A549 (cell line): ENCODE results near the gene B3GALT4. TPM values are rescaled to one million over a fixed set of nuclear protein-coding genes. Genes with fewer than 3 reads are reported as not detected.

ENCODE experiments used
- ATAC-seq, 2 experiments: fragments of 200-7000 bp in 1 of 2; fragments of >200 bp in 1 of 2; cut with Nextera tagmentation in 1 of 2; cut with Tn5 transposase in 1 of 2; 3 replicates each; pipeline versions ENCODE4 v1.8.0 to v1.9.1; 2018 to 2020; ENCODE audit warnings: mild to moderate bottlenecking in 1 of 2, moderate library complexity in 1 of 2
- CTCF ChIA-PET: fragments of 300-600 bp; sonication (Branson Sonifier 250); formaldehyde crosslinking; extraction: SDS; loops from one replicate; lab custom pipeline; 2021; ENCODE audit warnings: antibody characterized with exemption, inconsistent platforms; lab: Yijun Ruan, JAX
- POLR2A ChIA-PET: fragments of 350-600 bp; formaldehyde crosslinking; extraction: SDS; loops from one replicate; lab custom pipeline; 2021; ENCODE audit warnings: antibody characterized with exemption, inconsistent platforms; lab: Yijun Ruan, JAX
- DNase-seq, 2 experiments: peaks; one replicate each; pipeline versions ENCODE4 v3.0.0 to v3.0.0-alpha.2; 2011 to 2016; ENCODE audit warnings: low read depth in 1 of 2, low spot score in 1 of 2
- FAIRE-seq: peaks from 2 replicates; lab custom pipeline; 2011; peaks lifted over from hg19 to GRCh38; lab: Jason Lieb, UNC
- H3K27ac ChIP-seq, 2 experiments: fragments of >200 bp; sonication (Bioruptor Twin); formaldehyde crosslinking; 3 replicates each; pipeline ENCODE4 v1.5.1; 2016 to 2017
- H3K4me1 ChIP-seq: fragments of >200 bp; sonication (Bioruptor Twin); formaldehyde crosslinking; 3 replicates; pipeline ENCODE4 v1.6.1; 2016
- H3K4me2 ChIP-seq: fragments of >200 bp; sonication (Bioruptor Twin); formaldehyde crosslinking; 3 replicates; pipeline ENCODE4 v1.6.1; 2016
- H3K4me3 ChIP-seq: fragments of >200 bp; sonication (Bioruptor Twin); formaldehyde crosslinking; 3 replicates; pipeline ENCODE4 v1.5.1; 2016
- H3K9me3 ChIP-seq: fragments of >200 bp; sonication (Bioruptor Twin); formaldehyde crosslinking; 3 replicates; pipeline ENCODE4 v1.6.1; 2016
- BCL3 ChIP-seq: fragments of >200 bp; sonication (Bioruptor Twin); formaldehyde crosslinking; IDR thresholded peaks from 3 replicates; pipeline ENCODE4 v1.6.1; 2016
- CBX2 ChIP-seq: fragments of 200-600 bp; sonication (generic); IDR thresholded peaks from 2 replicates; pipeline ENCODE4 v1.6.1; 2016; ENCODE audit warnings: low read depth, mild to moderate bottlenecking, borderline replicate concordance
- CEBPB ChIP-seq, 2 experiments: fragments of >200 bp in 1 of 2; sonication (Bioruptor Twin) in 1 of 2; formaldehyde crosslinking in 1 of 2; IDR thresholded peaks; 2 replicates each; pipeline ENCODE4 v1.6.1; 2012 to 2016
- CHD4 ChIP-seq: fragments of 200-600 bp; sonication (generic); IDR thresholded peaks from 2 replicates; pipeline ENCODE4 v1.6.1; 2016; ENCODE audit warnings: antibody characterized with exemption, mild to moderate bottlenecking, borderline replicate concordance
- EHF ChIP-seq: fragments of 250-450 bp; sonication (Bioruptor Pico); IDR thresholded peaks from 2 replicates; pipeline ENCODE4 v1.5.0; 2020; ENCODE audit warnings: mild to moderate bottlenecking
- EHMT2 ChIP-seq: fragments of 200-600 bp; sonication (generic); IDR thresholded peaks from 2 replicates; pipeline ENCODE4 v1.6.1; 2016; ENCODE audit warnings: antibody characterized with exemption, low read depth, mild to moderate bottlenecking, moderate library complexity
- ESRRA ChIP-seq: fragments of 150-350 bp; IDR thresholded peaks from 2 replicates; pipeline ENCODE4 v1.6.1; 2014; ENCODE audit warnings: mild to moderate bottlenecking, low read length, borderline replicate concordance
- HEYL ChIP-seq: fragments of 250-450 bp; sonication (Bioruptor Pico); IDR thresholded peaks from 2 replicates; pipeline ENCODE4 v1.8.0; 2021; ENCODE audit warnings: mild to moderate bottlenecking, moderate library complexity
- HMGXB4 ChIP-seq: fragments of 250-450 bp; sonication (Bioruptor Pico); IDR thresholded peaks from 2 replicates; pipeline ENCODE4 v1.5.0; 2021; ENCODE audit warnings: mild to moderate bottlenecking, moderate library complexity, borderline replicate concordance
- KDM1A ChIP-seq: fragments of 200-600 bp; sonication (generic); IDR thresholded peaks from 2 replicates; pipeline ENCODE4 v1.6.1; 2016; ENCODE audit warnings: low read depth, mild to moderate bottlenecking
- MAZ ChIP-seq: fragments of 150-350 bp; IDR thresholded peaks from 2 replicates; pipeline ENCODE4 v1.6.1; 2014; ENCODE audit warnings: antibody characterized with exemption, low read depth, low read length, borderline replicate concordance
- RARB ChIP-seq: fragments of 250-450 bp; sonication (Bioruptor Pico); IDR thresholded peaks from 2 replicates; pipeline ENCODE4 v1.8.0; 2021; ENCODE audit warnings: mild to moderate bottlenecking, moderate library complexity
- RFX5 ChIP-seq: fragments of 450-650 bp; IDR thresholded peaks from 2 replicates; pipeline ENCODE4 v1.7.1; 2014; ENCODE audit warnings: antibody characterized with exemption, mild to moderate bottlenecking, moderate library complexity
- SREBF2 ChIP-seq: fragments of 450-650 bp; IDR thresholded peaks from 2 replicates; pipeline ENCODE4 v1.6.1; 2014; ENCODE audit warnings: mild to moderate bottlenecking, moderate library complexity
- TFCP2L1 ChIP-seq: fragments of 250-450 bp; sonication (Bioruptor Pico); IDR thresholded peaks from 2 replicates; pipeline ENCODE4 v1.5.0; 2021; ENCODE audit warnings: mild to moderate bottlenecking
- TP53 ChIP-seq: fragments of 250-450 bp; sonication (Bioruptor Pico); IDR thresholded peaks from 2 replicates; pipeline ENCODE4 v1.5.0; 2021; ENCODE audit warnings: mild to moderate bottlenecking, moderate library complexity
- ZC3H11A ChIP-seq: fragments of 450-650 bp; IDR thresholded peaks from 2 replicates; pipeline ENCODE4 v1.6.1; 2014; ENCODE audit warnings: antibody characterized with exemption, mild to moderate bottlenecking
- ZFP36 ChIP-seq: fragments of 450-650 bp; IDR thresholded peaks from 2 replicates; pipeline ENCODE4 v1.6.1; 2014; ENCODE audit warnings: borderline replicate concordance; ENCODE audit not compliant: partially characterized antibody
- ZSCAN20 ChIP-seq: fragments of 250-450 bp; sonication (Bioruptor Pico); IDR thresholded peaks from 2 replicates; pipeline ENCODE4 v1.8.0; 2022; ENCODE audit warnings: mild to moderate bottlenecking, moderate library complexity
- WGBS: methylation state at CpG from one replicate; pipeline ENCODE4 v1.1.6; 2017; ENCODE audit errors: missing lambda C conversion rate; 5-methylcytosine and 5-hydroxymethylcytosine counted together
- polyA plus RNA-seq, 4 experiments: library from polyadenylated mRNA; depleted of rRNA in 3 of 4; stranded (reverse); fragments of >200 nt; fragmentation: RNase III in 1 of 4; extraction: RNeasy Plus Mini Kit Qiagen cat#74134 plus additional on column Dnase treatment in 1 of 4; gene quantifications; 2 replicates in 3 of 4; 3 replicates in 1 of 4; pipeline ENCODE4 v1.2.3, GENCODE V29; 2011 to 2017
- TF ChIP-seq, protein P1 (sequence below): fragments of >200 bp; sonication (Bioruptor Twin); formaldehyde crosslinking; IDR thresholded peaks from 2 replicates; pipeline ENCODE4 v1.6.1; 2016
- TF ChIP-seq, protein P2 (sequence below): IDR thresholded peaks from 2 replicates; pipeline ENCODE4 v1.6.1; 2012
- TF ChIP-seq, protein P3 (sequence below): fragments of 200-600 bp; sonication (generic); IDR thresholded peaks from 2 replicates; pipeline ENCODE4 v1.6.1; 2016; ENCODE audit warnings: antibody characterized with exemption, mild to moderate bottlenecking, moderate library complexity
- TF ChIP-seq, protein P4 (sequence below): IDR thresholded peaks from 2 replicates; pipeline ENCODE4 v1.6.1; 2012; ENCODE audit warnings: low read depth, borderline replicate concordance

Gene B3GALT4
- polyA plus RNA-seq, 2 of the 4 experiments (the other 2 are of a cell fraction), result 0.27 to 0.54 TPM

GRCh38 chr6:33319939-33320314, 43.0 kb downstream of the B3GALT4 start (continued):
- TF ChIP-seq, protein P1, sequence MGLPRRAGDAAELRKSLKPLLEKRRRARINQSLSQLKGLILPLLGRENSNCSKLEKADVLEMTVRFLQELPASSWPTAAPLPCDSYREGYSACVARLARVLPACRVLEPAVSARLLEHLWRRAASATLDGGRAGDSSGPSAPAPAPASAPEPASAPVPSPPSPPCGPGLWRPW, result no peak
- no peak for TF ChIP-seq TFCP2L1 (CRISPR knock-in tag)
- no peak for TF ChIP-seq ZC3H11A

DNA sequence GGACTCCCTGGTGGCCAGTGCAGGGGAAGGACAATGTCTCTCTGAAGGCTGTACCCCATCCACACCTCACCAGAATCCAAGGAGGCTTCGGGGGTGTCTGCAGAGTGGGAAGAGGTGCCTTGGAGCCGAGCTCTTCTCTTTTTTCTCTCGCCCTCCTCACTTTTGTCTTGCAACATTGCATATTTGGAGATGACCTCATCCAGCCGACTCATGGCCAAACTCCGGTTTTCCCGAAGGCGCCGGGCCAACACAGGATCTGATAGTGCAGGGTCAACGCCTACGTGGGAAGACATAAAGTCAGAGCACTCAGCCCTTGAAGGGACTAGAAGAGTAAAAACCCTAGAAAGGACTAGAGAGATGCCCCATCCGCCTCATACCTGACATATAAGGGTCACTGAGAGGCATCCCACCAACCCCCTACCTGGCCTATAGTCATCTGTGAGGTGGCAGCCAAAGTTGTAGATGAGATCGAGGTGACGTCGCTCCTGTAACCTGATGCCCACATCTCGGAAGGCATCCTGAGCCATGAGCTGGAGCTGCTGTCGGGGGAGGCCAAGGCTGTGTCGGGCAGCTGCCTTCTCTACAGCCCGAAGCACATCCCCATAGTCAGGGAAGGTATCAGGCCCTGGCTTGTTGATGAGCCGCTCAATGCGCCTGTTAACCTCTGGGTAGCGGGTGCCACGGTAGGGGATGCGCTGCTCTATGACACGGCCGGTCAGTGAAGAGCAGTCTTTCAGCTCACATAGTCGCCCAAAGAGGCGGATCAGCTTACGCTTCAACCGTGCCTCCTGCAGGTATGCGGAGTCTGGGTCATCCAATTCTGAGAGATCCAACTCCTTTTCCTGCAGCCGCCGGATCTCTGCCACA, 43.6 kb downstream of the B3GALT4 start:
- CTCF ChIA-PET, result interaction anchor here (1.0 to 1.1 kb wide), 3 partner anchors 20 to 98 kb away, joined by 3 to 5 read pairs (median 3); no protein-coding TSS in a partner anchor
- WGBS, result 73% methylated on average over 18 of the region's 32 CpGs

GRCh38 chr6:33321227-33321626, 44.3 kb downstream of the B3GALT4 start:
- ATAC-seq (no peak), DNase-seq (no peak), FAIRE-seq (no peak)
- Histone ChIP-seq H3K27ac (peak overlapping the region in 1 of 2 experiments; percentile 97; a peak in 3 of 6 replicates), H3K4me1 (peaks cover 39% of the 10 kb centered on the region), H3K4me2 (peak overlapping the region; percentile 98), H3K9me3 (no peaks in the 10 kb centered on the region), H3K4me3 (no peak overlapping the region)
- ChIA-PET CTCF (interaction anchor here (1.0 to 1.1 kb wide), 2 partner anchors 63 to 98 kb away, joined by 3 to 5 read pairs; no protein-coding TSS in a partner anchor), POLR2A (no interaction called here)
- 96% methylated on average over 8 of the region's 9 CpGs for WGBS
- no peak for TF ChIP-seq KDM1A
- no peak for TF ChIP-seq SREBF2
- TF ChIP-seq EHMT2, result no peak
- TF ChIP-seq ZSCAN20, result no peak
- no peak for TF ChIP-seq ESRRA
- no peak for TF ChIP-seq BCL3
- no peak for TF ChIP-seq CEBPB (IDR thresholded peaks at IDR 0.05)
- no peak for TF ChIP-seq TP53
- TF ChIP-seq ZFP36, result no peak
- no peak for TF ChIP-seq CHD4
- no peak for TF ChIP-seq RARB (CRISPR knock-in tag)
- TF ChIP-seq, protein P2, sequence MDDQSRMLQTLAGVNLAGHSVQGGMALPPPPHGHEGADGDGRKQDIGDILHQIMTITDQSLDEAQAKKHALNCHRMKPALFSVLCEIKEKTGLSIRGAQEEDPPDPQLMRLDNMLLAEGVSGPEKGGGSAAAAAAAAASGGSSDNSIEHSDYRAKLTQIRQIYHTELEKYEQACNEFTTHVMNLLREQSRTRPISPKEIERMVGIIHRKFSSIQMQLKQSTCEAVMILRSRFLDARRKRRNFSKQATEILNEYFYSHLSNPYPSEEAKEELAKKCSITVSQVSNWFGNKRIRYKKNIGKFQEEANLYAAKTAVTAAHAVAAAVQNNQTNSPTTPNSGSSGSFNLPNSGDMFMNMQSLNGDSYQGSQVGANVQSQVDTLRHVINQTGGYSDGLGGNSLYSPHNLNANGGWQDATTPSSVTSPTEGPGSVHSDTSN, result no peak

More for the DNA sequence above, 43.6 kb downstream of the B3GALT4 start:
- Histone ChIP-seq H3K9me3 (no peaks in the 10 kb centered on the region), H3K4me2 (peak overlapping the region; percentile 98; the same call in 1 of the 3 replicates), H3K27ac (no peak overlapping the region), H3K4me3 (no peak overlapping the region), H3K4me1 (peaks cover 39% of the 10 kb centered on the region)
- no peak for FAIRE-seq
- ATAC-seq, result no peak
- no peak for TF ChIP-seq EHF
- TF ChIP-seq EHMT2, result no peak
- TF ChIP-seq ZC3H11A, result no peak
- TF ChIP-seq HEYL (CRISPR knock-in tag), result no peak
- TF ChIP-seq, protein P3, sequence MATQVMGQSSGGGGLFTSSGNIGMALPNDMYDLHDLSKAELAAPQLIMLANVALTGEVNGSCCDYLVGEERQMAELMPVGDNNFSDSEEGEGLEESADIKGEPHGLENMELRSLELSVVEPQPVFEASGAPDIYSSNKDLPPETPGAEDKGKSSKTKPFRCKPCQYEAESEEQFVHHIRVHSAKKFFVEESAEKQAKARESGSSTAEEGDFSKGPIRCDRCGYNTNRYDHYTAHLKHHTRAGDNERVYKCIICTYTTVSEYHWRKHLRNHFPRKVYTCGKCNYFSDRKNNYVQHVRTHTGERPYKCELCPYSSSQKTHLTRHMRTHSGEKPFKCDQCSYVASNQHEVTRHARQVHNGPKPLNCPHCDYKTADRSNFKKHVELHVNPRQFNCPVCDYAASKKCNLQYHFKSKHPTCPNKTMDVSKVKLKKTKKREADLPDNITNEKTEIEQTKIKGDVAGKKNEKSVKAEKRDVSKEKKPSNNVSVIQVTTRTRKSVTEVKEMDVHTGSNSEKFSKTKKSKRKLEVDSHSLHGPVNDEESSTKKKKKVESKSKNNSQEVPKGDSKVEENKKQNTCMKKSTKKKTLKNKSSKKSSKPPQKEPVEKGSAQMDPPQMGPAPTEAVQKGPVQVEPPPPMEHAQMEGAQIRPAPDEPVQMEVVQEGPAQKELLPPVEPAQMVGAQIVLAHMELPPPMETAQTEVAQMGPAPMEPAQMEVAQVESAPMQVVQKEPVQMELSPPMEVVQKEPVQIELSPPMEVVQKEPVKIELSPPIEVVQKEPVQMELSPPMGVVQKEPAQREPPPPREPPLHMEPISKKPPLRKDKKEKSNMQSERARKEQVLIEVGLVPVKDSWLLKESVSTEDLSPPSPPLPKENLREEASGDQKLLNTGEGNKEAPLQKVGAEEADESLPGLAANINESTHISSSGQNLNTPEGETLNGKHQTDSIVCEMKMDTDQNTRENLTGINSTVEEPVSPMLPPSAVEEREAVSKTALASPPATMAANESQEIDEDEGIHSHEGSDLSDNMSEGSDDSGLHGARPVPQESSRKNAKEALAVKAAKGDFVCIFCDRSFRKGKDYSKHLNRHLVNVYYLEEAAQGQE, result no peak
- no peak for TF ChIP-seq ZSCAN20
- no peak for TF ChIP-seq RFX5
- TF ChIP-seq CBX2, result no peak
- no peak for TF ChIP-seq HMGXB4
- TF ChIP-seq MAZ, result no peak
- TF ChIP-seq, protein P4, sequence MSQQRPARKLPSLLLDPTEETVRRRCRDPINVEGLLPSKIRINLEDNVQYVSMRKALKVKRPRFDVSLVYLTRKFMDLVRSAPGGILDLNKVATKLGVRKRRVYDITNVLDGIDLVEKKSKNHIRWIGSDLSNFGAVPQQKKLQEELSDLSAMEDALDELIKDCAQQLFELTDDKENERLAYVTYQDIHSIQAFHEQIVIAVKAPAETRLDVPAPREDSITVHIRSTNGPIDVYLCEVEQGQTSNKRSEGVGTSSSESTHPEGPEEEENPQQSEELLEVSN, result no peak
- TF ChIP-seq SREBF2, result no peak
- POLR2A ChIA-PET, result no interaction called here
- DNase-seq, result no peak
